GM12875 (cell line): ENCODE measurements around the gene WNT1.

Experiments
- H3K4me3 ChIP-seq: one replicate; pipeline ENCODE4 v1.5.1; 2011; ENCODE audit warnings: low read depth, low read length, control low read depth
- CTCF ChIP-seq: IDR thresholded peaks from 2 replicates; pipeline ENCODE4 v1.5.1; 2011; ENCODE audit warnings: low read depth, mild to moderate bottlenecking, control low read depth, inconsistent platforms, low read length, moderate library complexity, borderline replicate concordance; ENCODE audit not compliant: insufficient read depth

The WNT1 gene

DNA sequence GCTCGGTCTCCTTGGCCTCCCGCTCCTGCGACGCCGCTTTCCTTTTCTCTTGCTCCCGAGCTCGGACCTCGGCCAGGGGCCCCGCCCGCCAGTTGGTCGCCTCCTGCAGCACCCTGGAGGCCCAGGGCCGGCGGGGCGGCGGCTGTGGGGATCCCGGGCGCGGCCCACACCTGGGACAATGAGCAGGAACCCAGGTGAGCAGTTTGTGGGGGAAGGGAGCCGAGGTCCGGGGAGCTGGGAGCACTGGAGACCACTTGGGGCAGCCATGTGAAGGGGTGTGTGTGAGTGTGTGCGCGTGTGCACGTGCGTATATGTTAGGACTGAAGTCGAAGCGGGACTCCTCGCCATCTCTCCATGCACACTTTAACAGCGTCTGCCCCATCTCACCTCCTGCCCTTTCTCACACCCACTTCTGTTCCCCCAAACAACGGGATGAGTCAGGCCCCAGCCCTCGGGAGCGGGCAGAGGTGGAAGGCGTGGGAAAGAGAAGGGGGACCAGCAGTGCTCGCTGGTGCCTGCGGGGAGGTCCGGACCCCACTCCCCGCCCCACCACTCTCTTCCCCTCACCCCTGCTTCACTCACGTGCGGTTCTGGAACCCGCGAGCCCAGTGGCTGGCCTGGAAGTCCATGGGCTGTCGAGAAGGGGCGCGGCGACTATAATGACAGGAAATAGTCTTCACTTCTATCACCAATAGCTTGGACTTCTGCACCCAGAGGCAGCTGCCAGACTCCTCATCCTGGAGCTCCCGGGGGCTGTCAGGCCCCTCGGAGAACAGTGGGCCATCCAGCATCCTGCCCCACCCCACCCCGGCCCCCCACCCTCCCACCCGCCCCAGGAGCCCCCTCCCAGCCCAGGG, 20.6 kb downstream of the WNT1 start:
- H3K4me3 ChIP-seq, result peak overlapping the region; percentile 76
- TF ChIP-seq CTCF, result no peak

GRCh38 chr12:48999371-49000131, 21.4 kb downstream of the WNT1 start, which contains the start of gene DDN:
Gene DDN (minus strand): TSS chr12:48999375. CDS start chr12:48999287, 88 bp downstream.
- 0 out of 2 replicates have a peak, but pooled peaks have one; percentile 12 for TF ChIP-seq CTCF
- peak within 1 kb of the TSS; percentile 76 for H3K4me3 ChIP-seq

GRCh38 chr12:49000346-49000745, 22.2 kb downstream of the WNT1 start:
- no peak for TF ChIP-seq CTCF
- H3K4me3 ChIP-seq, result peak overlapping the region; percentile 76

DNA sequence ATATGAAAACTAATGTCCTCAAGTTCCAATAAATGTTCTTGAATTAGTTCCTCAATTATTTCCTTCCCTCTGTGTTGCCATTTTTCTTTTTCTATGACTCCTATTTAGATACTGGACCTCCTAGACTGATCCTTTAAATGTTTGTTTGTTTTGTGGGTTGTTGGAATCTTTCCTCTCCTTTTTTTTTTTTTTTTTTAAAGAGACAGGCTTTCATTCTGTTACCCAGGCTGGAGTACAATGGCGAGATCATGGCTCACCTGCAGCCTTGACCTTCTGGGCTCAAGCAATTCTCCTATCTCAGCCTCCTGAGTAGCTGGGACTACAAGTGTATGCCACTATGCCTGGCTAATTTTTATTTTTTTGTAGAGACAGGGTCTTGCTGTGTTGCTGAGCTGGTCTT, 30.8 kb downstream of the WNT1 start:
- no peak for TF ChIP-seq CTCF
- no peak overlapping the region for H3K4me3 ChIP-seq

- TF ChIP-seq CTCF, result no peak
- H3K4me3 ChIP-seq, result no peak overlapping the region
Observed at GRCh38 chr12:49010092-49010668, 32.1 kb downstream of the WNT1 start.

GRCh38 chr12:49012739-49013138, 34.6 kb downstream of the WNT1 start:
- no peak for TF ChIP-seq CTCF

More at GRCh38 chr12:49012739-49013138, 34.6 kb downstream of the WNT1 start:
- no peak overlapping the region for H3K4me3 ChIP-seq
